Hepatocyte (in vitro differentiated cells): ENCODE results near the gene LIPJ. TPM values are rescaled to one million over a fixed set of nuclear protein-coding genes. Genes with fewer than 3 reads are reported as not detected.

ENCODE experiments used
- DNase-seq: peaks from one replicate; pipeline ENCODE4 v3.0.0-alpha.2; 2016; ENCODE audit warnings: low spot score
- H2AFZ ChIP-seq: fragments of 200-600 bp; sonication (generic); 2 replicates; pipeline ENCODE4 v1.6.0; 2016; ENCODE audit warnings: antibody characterized with exemption, mild to moderate bottlenecking
- H3K27ac ChIP-seq: fragments of 200-600 bp; sonication (generic); 2 replicates; pipeline ENCODE4 v1.5.1; 2016; ENCODE audit warnings: mild to moderate bottlenecking
- H3K27me3 ChIP-seq: fragments of 200-600 bp; sonication (generic); 2 replicates; pipeline ENCODE4 v1.6.1; 2016
- H3K36me3 ChIP-seq: fragments of 200-600 bp; sonication (generic); replicated peaks from 2 replicates; pipeline ENCODE4 v1.5.1; 2016; ENCODE audit warnings: low read depth; ENCODE audit not compliant: insufficient read depth
- H3K4me1 ChIP-seq: fragments of 200-600 bp; sonication (generic); 2 replicates; pipeline ENCODE4 v1.5.1; 2016; ENCODE audit warnings: mild to moderate bottlenecking, moderate library complexity; ENCODE audit not compliant: insufficient read depth
- H3K4me2 ChIP-seq: fragments of 200-600 bp; sonication (generic); 2 replicates; pipeline ENCODE4 v1.6.0; 2016
- H3K4me3 ChIP-seq: fragments of 200-600 bp; sonication (generic); 2 replicates; pipeline ENCODE4 v1.5.1; 2016; ENCODE audit warnings: mild to moderate bottlenecking
- H3K79me2 ChIP-seq: fragments of 200-600 bp; sonication (generic); 2 replicates; pipeline ENCODE4 v1.6.0; 2017; ENCODE audit warnings: mild to moderate bottlenecking
- H3K9me2 ChIP-seq: fragments of 200-600 bp; sonication (generic); replicated peaks from 2 replicates; pipeline ENCODE4 v1.6.0; 2017; ENCODE audit warnings: mild to moderate bottlenecking; ENCODE audit not compliant: insufficient read depth
- H3K9me3 ChIP-seq: fragments of 200-600 bp; sonication (generic); 2 replicates; pipeline ENCODE4 v1.5.1; 2016; ENCODE audit warnings: low read depth, mild to moderate bottlenecking
- H4K20me1 ChIP-seq: fragments of 200-600 bp; sonication (generic); 2 replicates; pipeline ENCODE4 v1.6.0; 2016; ENCODE audit warnings: mild to moderate bottlenecking; ENCODE audit not compliant: insufficient read depth, poor library complexity, severe bottlenecking
- CTCF ChIP-seq: fragments of 200-600 bp; sonication (generic); IDR thresholded peaks from 2 replicates; pipeline ENCODE4 v1.5.1; 2016; ENCODE audit warnings: antibody characterized with exemption, mild to moderate bottlenecking; ENCODE audit not compliant: poor library complexity
- EZH2 ChIP-seq: fragments of 200-600 bp; sonication (generic); IDR thresholded peaks from 2 replicates; pipeline ENCODE4 v1.6.1; 2016; ENCODE audit warnings: antibody characterized with exemption, mild to moderate bottlenecking, borderline replicate concordance
- EZH2phosphoT487 ChIP-seq: fragments of 200-600 bp; sonication (generic); IDR thresholded peaks from one replicate; pipeline ENCODE4 v1.6.1; 2018; ENCODE audit warnings: antibody characterized with exemption, mild to moderate bottlenecking, low read depth, moderate library complexity; ENCODE audit not compliant: unreplicated experiment, severe bottlenecking
- WGBS: methylation state at CpG from one replicate; pipeline ENCODE4 v1.1.6; 2016; ENCODE audit warnings: low lambda C conversion rate; ENCODE audit errors: missing lambda C conversion rate; 5-methylcytosine and 5-hydroxymethylcytosine counted together
- polyA plus RNA-seq: library from polyadenylated mRNA; unstranded; fragments of >200 nt; fragmentation: Nextera tagmentation; extraction: Ambion mirVana; gene quantifications from 2 replicates; pipeline ENCODE4 v1.2.1, GENCODE V29; 2016
- total RNA-seq: library from RNA; depleted of rRNA; stranded (reverse); fragments of >200 nt; gene quantifications from 2 replicates; pipeline ENCODE4 v1.2.3, GENCODE V29; 2014

The LIPJ gene
- total and polyA plus RNA-seq, 2 experiments from 2014 or later: 0.17 TPM; not detected in 1

- Histone ChIP-seq H3K4me2 (no peak overlapping the region), H3K9me3 (no peaks in the 10 kb centered on the region), H3K4me3 (no peak overlapping the region), H3K79me2 (no peaks in the 10 kb centered on the region), H3K27me3 (no peaks in the 10 kb centered on the region), H3K36me3 (no peaks in the 10 kb centered on the region), H3K27ac (no peak overlapping the region), H4K20me1 (no peaks in the 10 kb centered on the region), H3K9me2 (no peaks in the 10 kb centered on the region), H2AFZ (no peak overlapping the region), H3K4me1 (no peaks in the 10 kb centered on the region)
- no peak for DNase-seq
- 49% methylated on average over 5 of the region's 5 CpGs for WGBS
- TF ChIP-seq CTCF (no peak), EZH2 (no peak), EZH2phosphoT487 (no peak)
These were observed 45.4 kb upstream of the LIPJ start for GRCh38 chr10:88541116-88541626.

GRCh38 chr10:88542522-88542921 lies 44.0 kb upstream of the LIPJ start:
- no peaks in the 10 kb centered on the region for H4K20me1 ChIP-seq
- H3K4me1 ChIP-seq: no peaks in the 10 kb centered on the region
- no peak overlapping the region for H3K4me3 ChIP-seq
- H3K9me3 ChIP-seq: no peaks in the 10 kb centered on the region
- no peaks in the 10 kb centered on the region for H3K9me2 ChIP-seq
- no peaks in the 10 kb centered on the region for H3K36me3 ChIP-seq
- no peaks in the 10 kb centered on the region for H3K79me2 ChIP-seq
- H3K27ac ChIP-seq: no peak overlapping the region
- H3K27me3 ChIP-seq: no peaks in the 10 kb centered on the region
- H2AFZ ChIP-seq: no peak overlapping the region
- no peak for DNase-seq
- 42% methylated on average over 4 of the region's 4 CpGs for WGBS
- H3K4me2 ChIP-seq: no peak overlapping the region
- TF ChIP-seq EZH2: no peak
- TF ChIP-seq EZH2phosphoT487: no peak
- no peak for TF ChIP-seq CTCF

- H3K36me3 ChIP-seq: no peaks in the 10 kb centered on the region
- no peaks in the 10 kb centered on the region for H4K20me1 ChIP-seq
- H3K9me3 ChIP-seq: no peaks in the 10 kb centered on the region
- H3K4me2 ChIP-seq: no peak overlapping the region
- no peaks in the 10 kb centered on the region for H3K4me1 ChIP-seq
- WGBS: 87% methylated on average over 2 of the region's 2 CpGs
- TF ChIP-seq EZH2phosphoT487: no peak
- no peak for TF ChIP-seq EZH2
- TF ChIP-seq CTCF: no peak
- H2AFZ ChIP-seq: no peak overlapping the region
- H3K79me2 ChIP-seq: no peaks in the 10 kb centered on the region
- H3K4me3 ChIP-seq: no peak overlapping the region
- DNase-seq: no peak
- H3K9me2 ChIP-seq: no peaks in the 10 kb centered on the region
- no peak overlapping the region for H3K27ac ChIP-seq
- no peaks in the 10 kb centered on the region for H3K27me3 ChIP-seq
These were observed 42.3 kb upstream of the LIPJ start for GRCh38 chr10:88544140-88544870.
